ENCODE measurements around the gene RELT. TPM values are rescaled to one million over a fixed set of nuclear protein-coding genes. Genes with fewer than 3 reads are reported as not detected.

Gene RELT
- total RNA-seq, 1 experiment from 2014 or later = 10.1 TPM

DNA sequence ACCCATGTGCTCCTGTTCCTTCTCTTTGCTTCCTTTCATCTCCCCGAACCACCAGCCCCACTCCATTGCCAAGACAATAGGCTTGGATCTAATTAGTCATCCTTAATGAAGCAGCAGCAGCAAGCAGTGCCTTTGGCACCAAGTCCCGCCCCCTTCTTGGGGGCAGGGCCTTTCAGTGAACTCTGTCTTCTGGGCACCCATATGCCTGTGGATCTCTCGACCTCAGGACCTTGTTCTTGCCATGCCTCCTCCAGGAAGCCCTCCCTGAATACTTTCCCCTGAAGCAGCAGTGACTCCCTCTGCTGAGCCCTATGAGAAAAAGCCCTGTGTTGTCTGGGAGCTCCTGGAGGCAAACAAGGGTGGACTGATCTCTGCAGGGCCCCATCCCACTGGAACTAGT is 36.0 kb upstream of the RELT start:
- Histone ChIP-seq H3K27ac (no peak overlapping the region), H3K4me1 (peaks cover 19% of the 10 kb centered on the region), H3K27me3 (no peaks in the 10 kb centered on the region), H3K4me3 (no peak overlapping the region), H3K36me3 (peaks cover 6% of the 10 kb centered on the region; the same call in 1 of the 2 replicates), H3K9me3 (replicated peaks) (no peaks in the 10 kb centered on the region)
- no peak for DNase-seq

DNA sequence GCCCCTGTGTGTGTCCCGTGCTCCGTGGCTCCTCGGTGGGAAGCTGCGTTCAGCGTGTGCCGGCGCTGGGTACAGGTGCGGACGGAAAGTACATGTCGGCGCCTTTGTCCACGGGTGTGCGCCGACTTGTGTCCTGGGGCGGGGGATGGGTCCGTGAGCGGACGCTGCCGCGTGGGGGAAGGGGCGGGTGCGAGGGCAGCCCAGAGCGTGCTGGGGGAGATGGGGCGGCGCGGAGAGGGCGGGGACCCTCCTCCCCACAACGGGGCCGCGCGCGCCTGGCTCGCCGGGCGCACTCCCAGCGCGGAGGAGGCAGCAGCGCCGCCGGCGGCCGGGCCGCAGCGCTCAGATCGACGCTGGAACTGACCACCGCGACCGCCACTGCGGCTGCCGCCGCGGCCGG is 33.6 kb upstream of the RELT start:
- Histone ChIP-seq H3K4me1 (peaks cover 12% of the 10 kb centered on the region; the same call in 1 of the 2 replicates), H3K9me3 (replicated peaks) (no peaks in the 10 kb centered on the region), H3K27me3 (no peaks in the 10 kb centered on the region), H3K4me3 (no peak overlapping the region), H3K27ac (no peak overlapping the region), H3K36me3 (no peaks in the 10 kb centered on the region)
- DNase-seq = no peak

DNA sequence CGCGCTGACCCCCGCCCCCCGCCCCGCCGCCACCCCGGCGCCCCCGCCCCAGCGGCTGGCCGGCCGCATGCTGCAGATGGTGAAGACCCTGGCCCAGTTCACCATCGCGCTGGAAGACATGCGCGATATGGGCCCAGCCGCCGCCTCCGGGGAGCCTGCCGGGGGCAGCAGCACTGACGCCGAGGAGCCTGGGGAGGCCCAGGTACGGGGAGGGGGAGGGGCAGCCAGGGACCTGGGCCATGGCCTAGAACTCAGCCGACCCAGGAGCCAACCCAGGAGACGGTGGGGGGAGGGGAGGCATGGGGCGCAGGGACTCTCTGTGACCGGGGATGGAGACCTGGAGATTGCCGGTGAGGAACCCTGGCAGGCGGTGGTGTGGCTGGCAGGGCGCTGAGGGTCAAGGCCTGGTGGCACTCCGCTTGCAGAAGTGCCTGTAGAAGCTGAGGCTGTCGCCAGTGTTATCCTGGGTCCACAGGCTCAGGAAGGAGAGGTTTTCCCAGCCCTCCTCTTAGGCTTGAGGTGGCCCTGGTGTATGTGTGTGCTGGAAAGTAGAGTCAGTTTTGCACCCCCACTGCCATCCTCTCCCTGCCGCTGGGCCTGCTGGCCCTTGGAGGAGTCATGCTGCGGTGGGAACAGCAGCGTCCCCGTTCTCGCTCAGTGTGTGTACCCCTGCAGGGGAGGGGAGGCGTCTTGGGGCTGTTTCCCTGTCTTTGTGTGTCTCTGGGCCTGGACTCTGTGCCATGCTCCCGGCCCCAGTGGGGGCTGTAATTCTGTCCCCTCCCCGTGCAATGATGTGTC is 32.9 kb upstream of the RELT start:
- H3K4me3 ChIP-seq = no peak overlapping the region
- no peaks in the 10 kb centered on the region for H3K36me3 ChIP-seq
- peak in 1 of 2 experiments; percentile 25 for DNase-seq
- H3K9me3 ChIP-seq (replicated peaks) = no peaks in the 10 kb centered on the region
- peak overlapping the region; percentile 50 for H3K27ac ChIP-seq
- H3K4me1 ChIP-seq = peaks cover 12% of the 10 kb centered on the region; the same call in 1 of the 2 replicates
- H3K27me3 ChIP-seq = no peaks in the 10 kb centered on the region

DNA sequence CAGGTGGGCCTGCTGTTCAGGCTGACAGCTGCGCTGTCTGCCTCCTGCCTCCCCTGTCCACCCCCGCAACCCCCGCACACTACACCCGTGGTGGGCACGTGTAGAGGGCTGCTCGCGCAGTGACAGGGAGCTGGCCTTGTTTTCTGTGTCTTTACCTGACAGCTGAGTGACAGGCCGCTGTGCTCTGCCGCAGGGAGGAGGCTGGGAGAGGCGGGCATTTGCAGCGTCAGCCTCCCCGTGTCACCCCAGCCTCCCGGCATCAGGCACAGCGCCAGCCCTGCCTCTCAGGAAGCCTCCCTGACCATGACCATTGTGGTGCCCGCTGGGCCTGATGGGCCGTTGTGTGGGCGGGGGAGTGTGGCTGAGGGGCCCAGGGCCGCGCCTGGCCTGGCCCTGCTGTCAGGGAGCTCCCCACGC is 32.0 kb upstream of the RELT start:
- Histone ChIP-seq H3K4me3 (peak overlapping the region; percentile 23), H3K27ac (peak overlapping the region; percentile 50), H3K4me1 (peaks cover 12% of the 10 kb centered on the region; the same call in 1 of the 2 replicates), H3K9me3 (replicated peaks) (no peaks in the 10 kb centered on the region), H3K27me3 (no peaks in the 10 kb centered on the region), H3K36me3 (no peaks in the 10 kb centered on the region)
- peak; percentile 69 to 71 for DNase-seq

DNA sequence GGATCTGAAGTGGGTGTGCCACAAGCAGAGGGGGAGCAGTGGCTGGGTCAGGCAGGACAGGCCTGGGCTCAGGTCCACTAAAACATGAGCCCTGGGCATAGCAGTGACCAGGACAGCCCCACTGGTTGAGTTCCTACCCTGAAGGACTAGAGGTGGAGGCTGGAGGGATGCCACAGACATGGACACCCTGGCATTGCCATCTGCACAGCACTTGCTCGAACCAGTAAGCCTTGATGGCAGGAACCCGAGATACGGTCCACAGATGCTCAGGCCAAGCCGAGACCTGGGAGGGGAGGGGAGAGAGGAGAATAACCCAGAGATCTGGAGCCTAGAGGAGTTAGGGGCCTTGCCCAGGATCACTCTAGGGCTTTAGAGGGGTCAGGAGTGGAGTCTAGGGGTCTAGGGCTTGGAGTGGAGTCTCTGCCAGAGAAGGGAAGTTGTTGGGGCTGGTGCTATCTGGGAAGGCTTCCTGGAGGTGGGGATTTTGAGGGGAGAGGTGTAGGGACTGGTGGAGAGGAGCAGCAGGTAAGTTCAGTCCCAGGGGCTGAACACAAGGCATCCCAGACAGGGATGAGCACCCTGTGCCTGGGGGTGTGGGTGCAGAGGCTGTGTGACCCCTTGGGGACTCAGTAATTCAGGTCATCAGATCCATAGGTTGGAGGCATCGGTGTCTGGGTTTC is 30.6 kb upstream of the RELT start:
- H3K4me3 ChIP-seq = no peak overlapping the region
- H3K27ac ChIP-seq = no peak overlapping the region
- DNase-seq = no peak
- H3K27me3 ChIP-seq = no peaks in the 10 kb centered on the region
- H3K4me1 ChIP-seq = peaks cover 12% of the 10 kb centered on the region; the same call in 1 of the 2 replicates
- H3K36me3 ChIP-seq = no peaks in the 10 kb centered on the region
- H3K9me3 ChIP-seq (replicated peaks) = no peaks in the 10 kb centered on the region

DNA sequence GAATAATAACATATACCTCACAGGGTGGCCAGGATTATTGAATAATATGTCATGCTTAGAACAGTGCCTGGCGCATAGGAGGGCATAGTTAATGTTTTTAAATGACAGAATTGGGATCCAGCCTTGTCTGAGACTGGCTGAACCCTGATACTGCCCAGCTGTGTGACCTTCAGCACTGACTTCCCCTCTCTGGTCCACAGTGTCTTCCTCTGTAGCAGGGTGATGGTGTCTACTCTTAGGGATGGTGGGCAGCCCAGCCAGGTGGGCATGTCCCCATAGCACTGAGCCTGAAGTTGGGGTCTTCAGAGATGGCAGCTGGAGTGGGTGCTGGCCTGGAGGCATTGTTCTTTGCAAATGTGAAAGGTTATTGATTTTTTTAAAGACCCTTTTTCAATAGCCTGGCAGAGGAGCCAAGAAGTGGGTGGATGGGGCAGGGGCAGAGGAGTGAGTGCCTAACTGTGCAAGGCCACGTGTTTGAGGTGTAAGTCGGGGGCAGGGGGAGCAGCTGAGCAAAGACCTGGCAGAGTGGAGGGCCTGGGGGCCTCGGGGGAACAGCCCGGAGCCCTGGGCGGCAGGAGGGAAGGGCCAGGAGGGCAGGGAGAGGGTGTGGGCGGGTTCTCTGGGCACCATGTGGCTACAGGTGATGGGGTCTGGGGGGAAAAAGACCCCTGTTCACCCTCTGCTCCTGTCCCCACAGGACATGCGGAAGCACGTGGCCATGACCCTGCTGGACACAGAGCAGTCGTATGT is 29.8 kb upstream of the RELT start:
- Histone ChIP-seq H3K9me3 (replicated peaks) (no peaks in the 10 kb centered on the region), H3K27me3 (no peaks in the 10 kb centered on the region), H3K4me1 (peaks cover 12% of the 10 kb centered on the region; the same call in 1 of the 2 replicates), H3K4me3 (no peak overlapping the region), H3K27ac (no peak overlapping the region), H3K36me3 (no peaks in the 10 kb centered on the region)
- DNase-seq = no peak

DNA sequence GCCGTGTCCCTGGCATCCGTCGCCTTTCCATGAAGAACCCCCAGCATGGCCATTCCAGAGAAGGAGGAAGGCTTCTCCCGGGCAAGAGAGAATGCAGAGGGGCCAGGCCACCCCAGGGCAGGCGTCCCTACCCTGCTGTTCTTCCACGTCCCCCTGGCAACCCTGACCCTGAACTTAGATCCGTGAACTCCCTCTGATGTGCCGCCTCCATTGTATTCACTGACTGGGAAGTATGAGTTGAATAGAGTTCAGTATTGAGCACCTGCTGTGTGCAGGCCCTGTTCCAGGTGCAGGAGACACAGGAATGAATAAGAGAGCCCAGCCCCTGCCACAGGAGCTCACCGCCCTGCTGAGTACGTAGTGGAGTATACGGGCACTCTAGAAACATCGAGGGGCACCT is 29.1 kb upstream of the RELT start:
- H3K9me3 ChIP-seq (replicated peaks) = no peaks in the 10 kb centered on the region

DNA sequence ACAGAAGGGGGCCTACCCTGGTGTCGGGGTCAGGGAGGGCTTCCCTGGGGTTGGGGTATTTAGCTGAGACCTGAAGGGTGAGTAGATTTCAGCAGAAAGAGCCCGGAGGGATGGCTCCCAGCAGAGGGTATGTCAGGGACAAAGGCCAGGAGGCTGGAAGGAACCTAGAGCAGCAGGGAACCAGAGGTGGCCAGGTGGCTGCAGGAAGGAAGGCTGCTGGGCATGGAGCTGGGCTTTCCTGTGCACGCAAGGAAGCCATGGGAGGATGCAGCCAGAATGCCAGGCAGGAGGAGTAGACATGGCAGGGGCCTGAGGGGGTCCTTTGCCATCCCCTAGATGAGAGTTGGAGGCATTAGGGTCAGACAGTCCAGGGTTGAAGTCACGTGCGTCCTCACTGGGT is 27.4 kb upstream of the RELT start:
- no peaks in the 10 kb centered on the region for H3K36me3 ChIP-seq
- DNase-seq = no peak
- no peaks in the 10 kb centered on the region for H3K27me3 ChIP-seq

More for the DNA sequence above, 29.1 kb upstream of the RELT start:
- Histone ChIP-seq H3K4me3 (no peak overlapping the region), H3K4me1 (peaks cover 12% of the 10 kb centered on the region; the same call in 1 of the 2 replicates), H3K36me3 (no peaks in the 10 kb centered on the region), H3K27me3 (no peaks in the 10 kb centered on the region), H3K27ac (no peak overlapping the region)
- no peak for DNase-seq

DNA sequence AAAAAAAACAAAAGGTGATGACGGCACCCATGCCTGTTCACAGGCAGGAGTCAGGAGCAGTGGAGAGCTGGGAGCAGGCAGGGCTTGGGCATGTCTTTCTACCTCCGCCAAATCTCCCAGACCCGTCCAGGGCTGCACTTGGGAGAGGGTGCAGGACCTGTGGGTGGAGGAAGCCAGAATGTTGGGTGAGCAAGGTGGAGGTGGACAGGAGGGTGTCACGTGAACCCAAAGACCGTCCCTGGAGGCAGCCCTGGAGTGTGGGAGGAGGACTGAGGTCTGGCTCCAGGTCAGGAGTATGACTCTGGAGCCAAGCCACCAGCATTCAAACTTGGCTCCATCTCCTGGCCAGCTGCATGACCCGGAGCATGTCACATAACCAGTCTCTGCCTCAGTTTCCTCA is 26.6 kb upstream of the RELT start:
- no peak for DNase-seq
- no peak overlapping the region for H3K4me3 ChIP-seq
- no peaks in the 10 kb centered on the region for H3K36me3 ChIP-seq
- H3K4me1 ChIP-seq = peaks cover under 1% of the 10 kb centered on the region; the same call in 1 of the 2 replicates
- no peaks in the 10 kb centered on the region for H3K9me3 ChIP-seq (replicated peaks)
- no peaks in the 10 kb centered on the region for H3K27me3 ChIP-seq
- H3K27ac ChIP-seq = no peak overlapping the region

More for the DNA sequence above, 27.4 kb upstream of the RELT start:
- H3K4me1 ChIP-seq = peaks cover 9% of the 10 kb centered on the region; the same call in 1 of the 2 replicates
- H3K4me3 ChIP-seq = no peak overlapping the region
- H3K9me3 ChIP-seq (replicated peaks) = no peaks in the 10 kb centered on the region
- no peak overlapping the region for H3K27ac ChIP-seq

DNA sequence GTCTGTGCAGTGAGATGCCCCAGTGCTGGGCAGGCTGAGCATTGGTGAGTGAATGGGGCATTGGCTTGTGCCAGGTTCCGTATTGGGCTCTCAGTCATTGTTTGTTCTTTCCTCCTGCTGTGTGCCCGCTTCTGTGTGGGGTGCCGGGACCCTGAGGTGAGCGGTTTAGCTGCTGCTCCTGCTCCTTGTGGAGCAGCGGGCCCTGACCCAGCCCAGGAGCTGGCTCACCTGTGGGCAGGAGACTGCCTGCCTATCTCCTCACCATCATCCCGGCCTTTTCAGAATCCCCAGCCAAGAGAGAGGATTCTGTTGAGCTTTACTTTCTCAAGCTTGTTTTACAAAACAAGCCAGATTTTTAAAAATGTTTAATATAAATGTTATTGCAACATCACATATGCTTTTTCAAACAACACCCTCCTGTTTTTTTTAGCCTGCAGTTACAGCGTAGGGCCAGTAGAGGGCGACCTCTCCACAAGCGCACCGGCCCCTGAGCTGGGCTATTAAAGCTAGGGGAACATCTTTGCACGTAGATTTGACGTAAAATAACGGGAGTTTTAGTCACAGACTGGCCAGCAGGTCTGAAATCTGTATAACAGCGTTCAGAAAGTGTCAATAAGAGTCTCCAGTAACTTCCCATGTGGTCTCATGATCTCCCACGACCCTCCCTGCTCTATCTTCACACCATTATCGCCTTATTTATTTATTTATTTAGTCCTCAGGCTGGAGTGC is 25.1 kb upstream of the RELT start:
- no peaks in the 10 kb centered on the region for H3K36me3 ChIP-seq
- H3K4me3 ChIP-seq = no peak overlapping the region
- no peaks in the 10 kb centered on the region for H3K9me3 ChIP-seq (replicated peaks)
- no peaks in the 10 kb centered on the region for H3K27me3 ChIP-seq
- no peak overlapping the region for H3K27ac ChIP-seq
- H3K4me1 ChIP-seq = no peaks in the 10 kb centered on the region
- peak; percentile 24 to 75 for DNase-seq

DNA sequence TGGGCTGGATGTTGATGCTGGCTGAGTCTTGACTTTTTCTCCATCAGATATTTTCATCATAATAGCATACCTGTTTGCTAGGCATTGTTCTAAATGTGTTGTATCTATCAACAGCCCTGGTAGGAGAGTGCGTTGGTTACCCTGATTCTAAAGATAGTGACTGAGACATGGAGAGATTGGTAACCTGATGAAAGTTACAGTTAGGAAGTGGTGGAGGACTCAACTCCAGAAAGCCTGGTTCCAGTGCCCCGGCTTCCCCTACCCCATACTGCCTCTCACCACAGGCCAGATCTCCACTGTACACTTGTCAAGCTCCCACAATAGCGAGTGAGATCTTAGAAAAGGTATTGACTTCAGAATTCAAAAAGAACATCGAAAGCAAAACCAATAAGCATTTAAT is 22.8 kb upstream of the RELT start:
- DNase-seq = no peak
- no peak overlapping the region for H3K4me3 ChIP-seq
- no peaks in the 10 kb centered on the region for H3K27me3 ChIP-seq
- no peaks in the 10 kb centered on the region for H3K9me3 ChIP-seq (replicated peaks)
- no peaks in the 10 kb centered on the region for H3K36me3 ChIP-seq
- H3K27ac ChIP-seq = no peak overlapping the region
- H3K4me1 ChIP-seq = no peaks in the 10 kb centered on the region

DNA sequence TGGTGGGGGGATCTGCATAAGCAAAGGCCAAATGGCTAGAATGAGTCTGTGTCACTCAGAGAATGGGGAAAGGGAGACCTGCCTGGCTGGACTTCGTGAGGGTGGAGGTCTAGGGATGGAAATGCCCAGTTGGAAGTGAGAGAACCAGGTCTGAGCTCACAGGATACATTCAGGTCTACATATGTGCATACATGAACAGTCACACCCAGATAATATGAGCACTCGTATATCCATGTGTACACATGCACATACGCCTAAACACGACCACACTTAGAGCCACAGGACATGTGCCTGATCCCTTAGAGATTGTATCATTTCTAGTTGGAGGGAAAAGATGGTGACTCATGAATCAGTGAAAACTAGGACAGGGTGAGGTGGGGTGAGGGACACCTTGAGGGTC is 21.1 kb upstream of the RELT start:
- no peak for DNase-seq
- Histone ChIP-seq H3K4me1 (no peaks in the 10 kb centered on the region), H3K9me3 (replicated peaks) (no peaks in the 10 kb centered on the region), H3K4me3 (no peak overlapping the region), H3K27ac (no peak overlapping the region), H3K27me3 (no peaks in the 10 kb centered on the region), H3K36me3 (no peaks in the 10 kb centered on the region)

DNA sequence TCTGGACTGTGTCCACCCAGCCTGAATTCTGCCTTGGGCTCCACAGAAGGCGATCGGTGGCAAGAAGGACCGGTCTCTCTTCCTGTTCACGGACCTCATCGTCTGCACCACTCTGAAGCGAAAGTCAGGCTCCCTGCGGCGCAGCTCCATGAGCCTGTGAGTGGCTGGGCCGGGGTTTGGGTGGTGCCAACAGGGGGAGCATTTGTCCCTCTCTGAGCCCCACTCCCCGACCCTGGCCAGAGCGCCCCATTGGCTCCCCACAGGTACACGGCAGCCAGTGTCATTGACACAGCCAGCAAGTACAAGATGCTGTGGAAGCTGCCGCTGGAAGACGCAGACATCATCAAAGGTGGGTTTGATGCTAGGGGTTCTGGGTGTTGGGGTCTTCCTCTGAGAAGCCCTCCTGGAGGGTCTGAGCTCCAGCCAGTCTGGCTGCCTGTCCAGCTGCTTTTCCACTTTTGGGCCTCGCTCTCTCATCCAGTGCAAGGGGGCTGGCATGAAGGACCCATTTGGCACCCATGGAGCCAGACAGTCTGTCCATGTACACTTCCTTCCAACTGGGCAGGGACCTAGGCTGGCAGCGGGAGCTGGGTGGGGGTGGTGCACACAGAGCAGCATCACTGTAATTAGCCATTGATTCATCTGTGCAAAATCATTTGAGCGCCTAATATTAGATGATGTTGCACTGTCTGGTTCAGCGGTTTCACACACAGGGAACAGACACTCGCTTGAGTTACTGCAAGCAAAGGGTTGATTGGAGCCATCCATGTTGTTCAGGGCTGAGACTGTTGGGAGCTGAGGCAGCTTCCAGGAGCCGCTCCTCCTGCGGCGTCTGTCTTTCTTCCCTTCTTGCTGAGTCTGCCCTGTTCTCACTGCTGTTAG is 19.0 kb upstream of the RELT start:
- H3K9me3 ChIP-seq (replicated peaks) = no peaks in the 10 kb centered on the region
- 0 out of 2 replicates have a peak, but pooled peaks cover 5% of the 10 kb centered on the region for H3K36me3 ChIP-seq
- no peak overlapping the region for H3K4me3 ChIP-seq
- no peaks in the 10 kb centered on the region for H3K27me3 ChIP-seq
- no peak overlapping the region for H3K27ac ChIP-seq
- no peak for DNase-seq
- no peaks in the 10 kb centered on the region for H3K4me1 ChIP-seq
